Mesenchymal stem cell (in vitro differentiated cells and primary cell): Measurements from ENCODE around the gene TMEM38B.
A peak's percentile ranks its signal among the peaks of the same experiment; 100 is the strongest.

Experiments
- DNase-seq: peaks from one replicate; pipeline ENCODE4 v3.0.0-alpha.2; 2013
- H2AFZ ChIP-seq: one replicate; pipeline ENCODE4 v1.6.1; 2013; ENCODE audit warnings: low read depth, mild to moderate bottlenecking, control low read depth, inconsistent platforms, low read length, moderate library complexity
- H2AK5ac ChIP-seq: 2 replicates; pipeline ENCODE4 v1.6.1; 2013; ENCODE audit warnings: low read length, moderate library complexity, mild to moderate bottlenecking, inconsistent platforms; ENCODE audit not compliant: severe bottlenecking
- H2BK120ac ChIP-seq: one replicate; pipeline ENCODE4 v1.6.1; 2013; ENCODE audit warnings: low read depth, mild to moderate bottlenecking, inconsistent platforms, low read length, moderate library complexity
- H2BK12ac ChIP-seq, 2 experiments: one replicate each; pipeline ENCODE4 v1.6.1; 2013; ENCODE audit warnings: inconsistent platforms in 2 of 2, low read length in 2 of 2, mild to moderate bottlenecking in 2 of 2, moderate library complexity in 2 of 2, control low read depth in 1 of 2
- H2BK15ac ChIP-seq: one replicate; pipeline ENCODE4 v1.6.1; 2013; ENCODE audit warnings: mild to moderate bottlenecking, low read depth, inconsistent platforms; ENCODE audit not compliant: poor library complexity, severe bottlenecking
- H2BK5ac ChIP-seq: 2 replicates; pipeline ENCODE4 v1.6.1; 2013; ENCODE audit warnings: low read depth, mild to moderate bottlenecking, low read length, control low read depth, inconsistent platforms; ENCODE audit not compliant: poor library complexity, severe bottlenecking
- H3K14ac ChIP-seq, 2 experiments: one replicate each; pipeline ENCODE4 v1.6.1; 2013; ENCODE audit warnings: inconsistent platforms in 2 of 2, low read length in 2 of 2, control low read depth in 1 of 2, mild to moderate bottlenecking in 1 of 2, moderate library complexity in 1 of 2
- H3K18ac ChIP-seq, 2 experiments: one replicate each; pipeline ENCODE4 v1.6.1; 2013; ENCODE audit warnings: inconsistent platforms in 2 of 2, low read length in 2 of 2, control low read depth in 1 of 2, low read depth in 1 of 2, mild to moderate bottlenecking in 1 of 2
- H3K23ac ChIP-seq, 2 experiments: one replicate each; pipeline ENCODE4 v1.6.1; 2013; ENCODE audit warnings: inconsistent platforms in 2 of 2, low read length in 2 of 2, mild to moderate bottlenecking in 2 of 2, moderate library complexity in 2 of 2, control low read depth in 1 of 2
- H3K27ac ChIP-seq: 2 replicates; pipeline ENCODE4 v1.5.1; 2013; ENCODE audit warnings: mild to moderate bottlenecking, moderate library complexity, low read length, control low read depth, inconsistent platforms; ENCODE audit not compliant: poor library complexity, severe bottlenecking
- H3K27me3 ChIP-seq, 2 experiments: 2 replicates each; pipeline versions ENCODE4 v1.6.1 to v1.7.0; 2013; ENCODE audit warnings: low read length in 2 of 2, mild to moderate bottlenecking in 2 of 2, moderate library complexity in 2 of 2, control low read depth in 1 of 2, inconsistent platforms in 1 of 2; ENCODE audit not compliant: control insufficient read depth in 1 of 2, insufficient read depth in 1 of 2
- H3K36me3 ChIP-seq, 2 experiments: 2 replicates each; pipeline versions ENCODE4 v1.6.1 to v1.7.0; 2013; ENCODE audit warnings: low read length in 2 of 2, control low read depth in 1 of 2, inconsistent platforms in 1 of 2, low read depth in 1 of 2, mild to moderate bottlenecking in 1 of 2; ENCODE audit not compliant: insufficient read depth in 2 of 2, control insufficient read depth in 1 of 2
- H3K4ac ChIP-seq, 2 experiments: one replicate each; pipeline ENCODE4 v1.6.1; 2013; ENCODE audit warnings: inconsistent platforms in 2 of 2, low read length in 2 of 2, mild to moderate bottlenecking in 2 of 2, moderate library complexity in 2 of 2, control low read depth in 1 of 2, low read depth in 1 of 2
- H3K4me1 ChIP-seq: 2 replicates; pipeline ENCODE4 v1.6.1; 2013; ENCODE audit warnings: low read depth, low read length, control low read depth; ENCODE audit not compliant: control insufficient read depth, insufficient read depth
- H3K4me2 ChIP-seq: 2 replicates; pipeline ENCODE4 v1.6.1; 2013; ENCODE audit warnings: low read length, mild to moderate bottlenecking, inconsistent platforms; ENCODE audit not compliant: poor library complexity, severe bottlenecking
- H3K4me3 ChIP-seq, 2 experiments: 2 replicates each; pipeline versions ENCODE4 v1.5.1 to v1.7.0; 2013; ENCODE audit warnings: low read length in 2 of 2, mild to moderate bottlenecking in 2 of 2, control low read depth in 1 of 2, low read depth in 1 of 2; ENCODE audit not compliant: insufficient read depth in 1 of 2
- H3K79me1 ChIP-seq: replicated peaks from 2 replicates; pipeline ENCODE4 v1.6.1; 2013; ENCODE audit warnings: mild to moderate bottlenecking, control low read depth, low read length, inconsistent platforms; ENCODE audit not compliant: poor library complexity, severe bottlenecking
- H3K9ac ChIP-seq: 2 replicates; pipeline ENCODE4 v1.7.0; 2013; ENCODE audit warnings: mild to moderate bottlenecking, low read length, moderate library complexity
- H3K9me3 ChIP-seq: 2 replicates; pipeline ENCODE4 v1.7.0; 2013; ENCODE audit warnings: mild to moderate bottlenecking, low read length; ENCODE audit not compliant: control insufficient read depth
- H4K8ac ChIP-seq: one replicate; pipeline ENCODE4 v1.6.1; 2013; ENCODE audit warnings: inconsistent platforms, mild to moderate bottlenecking, low read length, moderate library complexity
- H4K91ac ChIP-seq: one replicate; pipeline ENCODE4 v1.6.1; 2013; ENCODE audit warnings: mild to moderate bottlenecking, low read length, inconsistent platforms
- WGBS: methylation state at CpG from one replicate; pipeline ENCODE4 v1.1.7; 2013; ENCODE audit warnings: mixed read lengths; 5-methylcytosine and 5-hydroxymethylcytosine counted together

The TMEM38B gene

GRCh38 chr9:105651806-105652205, 42.5 kb upstream of the TMEM38B start:
- no peak overlapping the region for H3K18ac ChIP-seq
- no peaks in the 10 kb centered on the region for H3K36me3 ChIP-seq
- H3K14ac ChIP-seq: no peak overlapping the region
- no peak overlapping the region for H2AK5ac ChIP-seq
- H3K27me3 ChIP-seq: peaks cover 16 to 20% of the 10 kb centered on the region in 2 experiments
- peaks cover 9% of the 10 kb centered on the region for H3K4me1 ChIP-seq
- WGBS: 63% methylated on average over 4 of the region's 4 CpGs
- H2BK12ac ChIP-seq: no peak overlapping the region
- H3K23ac ChIP-seq: no peak overlapping the region
- H2BK5ac ChIP-seq: no peak overlapping the region
- H3K9ac ChIP-seq: no peak overlapping the region
- H3K9me3 ChIP-seq: no peaks in the 10 kb centered on the region
- no peak overlapping the region for H2AFZ ChIP-seq
- no peak overlapping the region for H3K4ac ChIP-seq
- H2BK120ac ChIP-seq: no peak overlapping the region
- H4K8ac ChIP-seq: no peak overlapping the region
- no peak overlapping the region for H2BK15ac ChIP-seq
- H3K79me1 ChIP-seq: no peaks in the 10 kb centered on the region
- no peak for DNase-seq
- H4K91ac ChIP-seq: no peak overlapping the region
- no peak overlapping the region for H3K27ac ChIP-seq
- H3K4me2 ChIP-seq: no peak overlapping the region
- H3K4me3 ChIP-seq: no peak overlapping the region

- no peak overlapping the region for H2BK5ac ChIP-seq
- WGBS: 4% methylated on average over 64 of the region's 75 CpGs
- peak overlapping the region in 1 of 2 experiments; percentile 25 for H3K18ac ChIP-seq
- H4K91ac ChIP-seq: no peak overlapping the region
- H3K4ac ChIP-seq: no peak overlapping the region
- H4K8ac ChIP-seq: peak overlapping the region; percentile 27
- no peak overlapping the region for H3K27ac ChIP-seq
- peak overlapping the region; percentile 82 for H2BK15ac ChIP-seq
- H3K4me3 ChIP-seq: peak overlapping the region; percentile 56 to 73
- H3K79me1 ChIP-seq: no peaks in the 10 kb centered on the region
- H3K36me3 ChIP-seq: no peaks in the 10 kb centered on the region
- H3K4me2 ChIP-seq: peak overlapping the region; percentile 99
- peak overlapping the region in 1 of 2 experiments; percentile 72 for H3K14ac ChIP-seq
- peaks cover 23 to 28% of the 10 kb centered on the region in 2 experiments for H3K27me3 ChIP-seq
- no peak overlapping the region for H2BK120ac ChIP-seq
- H3K4me1 ChIP-seq: peaks cover 9% of the 10 kb centered on the region
- no peaks in the 10 kb centered on the region for H3K9me3 ChIP-seq
- peak overlapping the region; percentile 74 for H2AFZ ChIP-seq
- H3K9ac ChIP-seq: peak overlapping the region; percentile 22
- H3K23ac ChIP-seq: peak overlapping the region in 1 of 2 experiments; percentile 64
- no peak overlapping the region for H2AK5ac ChIP-seq
- DNase-seq: no peak
- H2BK12ac ChIP-seq: peak overlapping the region in 1 of 2 experiments; percentile 19
These were observed 38.0 kb upstream of the TMEM38B start for GRCh38 chr9:105656131-105656921.

GRCh38 chr9:105658351-105658750, 36.0 kb upstream of the TMEM38B start:
- Histone ChIP-seq H4K91ac (no peak overlapping the region), H2BK12ac (no peak overlapping the region), H3K4me2 (no peak overlapping the region), H3K18ac (no peak overlapping the region), H3K36me3 (no peaks in the 10 kb centered on the region), H3K27me3 (peaks cover 23 to 28% of the 10 kb centered on the region in 2 experiments), H3K79me1 (no peaks in the 10 kb centered on the region), H4K8ac (no peak overlapping the region), H3K4ac (no peak overlapping the region), H2AFZ (no peak overlapping the region), H3K4me3 (no peak overlapping the region), H3K4me1 (peaks cover 9% of the 10 kb centered on the region), H2BK15ac (no peak overlapping the region), H3K9ac (no peak overlapping the region), H3K23ac (no peak overlapping the region), H2AK5ac (no peak overlapping the region), H3K14ac (no peak overlapping the region), H2BK120ac (no peak overlapping the region), H3K27ac (no peak overlapping the region), H3K9me3 (no peaks in the 10 kb centered on the region), H2BK5ac (no peak overlapping the region)
- DNase-seq: no peak
- WGBS: no CpG with 5 or more reads among the region's 2 CpGs

- H3K79me1 ChIP-seq: no peaks in the 10 kb centered on the region
- H2AFZ ChIP-seq: no peak overlapping the region
- no peak overlapping the region for H3K14ac ChIP-seq
- H3K18ac ChIP-seq: no peak overlapping the region
- no peak for DNase-seq
- H2AK5ac ChIP-seq: no peak overlapping the region
- H3K27ac ChIP-seq: no peak overlapping the region
- peak overlapping the region in 1 of 2 experiments; percentile 72 for H3K23ac ChIP-seq
- no peak overlapping the region for H2BK15ac ChIP-seq
- H3K4ac ChIP-seq: no peak overlapping the region
- no peak overlapping the region for H2BK12ac ChIP-seq
- no peak overlapping the region for H3K4me3 ChIP-seq
- H3K9me3 ChIP-seq: no peaks in the 10 kb centered on the region
- H3K27me3 ChIP-seq: peaks cover 14 to 15% of the 10 kb centered on the region in 2 experiments
- no peak overlapping the region for H2BK5ac ChIP-seq
- no peak overlapping the region for H4K8ac ChIP-seq
- no peaks in the 10 kb centered on the region for H3K36me3 ChIP-seq
- peaks cover 6% of the 10 kb centered on the region for H3K4me1 ChIP-seq
- no peak overlapping the region for H3K9ac ChIP-seq
- H4K91ac ChIP-seq: no peak overlapping the region
- H3K4me2 ChIP-seq: no peak overlapping the region
- H2BK120ac ChIP-seq: no peak overlapping the region
- WGBS: 92% methylated on average over 4 of the region's 4 CpGs
These were observed 33.3 kb upstream of the TMEM38B start for GRCh38 chr9:105661011-105661410.
